Keratinocyte (primary cell): ENCODE results near the gene CD3E.

ENCODE experiments used
- EZH2 ChIP-seq: IDR thresholded peaks from one replicate; pipeline ENCODE4 v1.6.1; 2012; ENCODE audit warnings: inconsistent platforms, mild to moderate bottlenecking, low read length, moderate library complexity
- TF ChIP-seq, protein P1 (sequence below), 3 experiments: IDR thresholded peaks in 1 of 3; conservative IDR thresholded peaks in 1 of 3; optimal IDR thresholded peaks in 1 of 3; 2 replicates in 2 of 3; 3 replicates in 1 of 3; pipeline versions ENCODE3 to v1.5.1; 2011; ENCODE audit warnings: low read length in 3 of 3, mild to moderate bottlenecking in 3 of 3, moderate library complexity in 2 of 3, control low read depth in 1 of 3, inconsistent platforms in 1 of 3; ENCODE audit not compliant: insufficient read depth in 2 of 3; ENCODE audit errors: extremely low read depth in 1 of 3

DNA sequence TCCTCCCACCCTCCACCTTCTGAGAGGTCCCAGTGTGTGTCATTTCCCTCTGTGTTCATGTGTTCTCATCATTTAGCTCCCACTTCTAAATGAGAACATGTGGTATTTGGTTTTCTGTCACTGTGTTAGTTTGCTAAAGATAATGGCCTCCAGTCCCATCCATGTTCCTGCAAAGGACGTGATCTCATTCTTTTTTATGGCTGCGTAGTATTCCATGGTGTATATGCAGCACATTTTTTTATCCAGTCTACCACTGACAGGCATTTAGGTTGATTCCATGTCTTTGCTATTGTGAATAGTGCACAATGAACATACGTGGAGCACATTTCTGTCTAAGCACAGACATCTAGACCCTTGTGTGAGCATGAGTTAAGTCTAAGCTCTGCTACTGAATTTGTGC is 5.7 kb downstream of the CD3E start:
- TF ChIP-seq, protein P1, sequence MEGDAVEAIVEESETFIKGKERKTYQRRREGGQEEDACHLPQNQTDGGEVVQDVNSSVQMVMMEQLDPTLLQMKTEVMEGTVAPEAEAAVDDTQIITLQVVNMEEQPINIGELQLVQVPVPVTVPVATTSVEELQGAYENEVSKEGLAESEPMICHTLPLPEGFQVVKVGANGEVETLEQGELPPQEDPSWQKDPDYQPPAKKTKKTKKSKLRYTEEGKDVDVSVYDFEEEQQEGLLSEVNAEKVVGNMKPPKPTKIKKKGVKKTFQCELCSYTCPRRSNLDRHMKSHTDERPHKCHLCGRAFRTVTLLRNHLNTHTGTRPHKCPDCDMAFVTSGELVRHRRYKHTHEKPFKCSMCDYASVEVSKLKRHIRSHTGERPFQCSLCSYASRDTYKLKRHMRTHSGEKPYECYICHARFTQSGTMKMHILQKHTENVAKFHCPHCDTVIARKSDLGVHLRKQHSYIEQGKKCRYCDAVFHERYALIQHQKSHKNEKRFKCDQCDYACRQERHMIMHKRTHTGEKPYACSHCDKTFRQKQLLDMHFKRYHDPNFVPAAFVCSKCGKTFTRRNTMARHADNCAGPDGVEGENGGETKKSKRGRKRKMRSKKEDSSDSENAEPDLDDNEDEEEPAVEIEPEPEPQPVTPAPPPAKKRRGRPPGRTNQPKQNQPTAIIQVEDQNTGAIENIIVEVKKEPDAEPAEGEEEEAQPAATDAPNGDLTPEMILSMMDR (optimal IDR thresholded peaks at IDR 0.05 in 1 of 3, IDR thresholded peaks at IDR 0.05 in 1 of 3, conservative IDR thresholded peaks at IDR 0.05 in 1 of 3; ENCODE audit: extremely low read depth in 1 of 3, insufficient read depth in 2 of 3, low read length in 3 of 3) = no peak
- no peak for TF ChIP-seq EZH2
